Measurements from ENCODE around the gene CDC42EP4.
"Not testable (repeated sequence)": the region's sequence is repeated elsewhere in the genome, so short reads cannot be mapped to it uniquely, and the experiment has no call there.

The CDC42EP4 gene

DNA sequence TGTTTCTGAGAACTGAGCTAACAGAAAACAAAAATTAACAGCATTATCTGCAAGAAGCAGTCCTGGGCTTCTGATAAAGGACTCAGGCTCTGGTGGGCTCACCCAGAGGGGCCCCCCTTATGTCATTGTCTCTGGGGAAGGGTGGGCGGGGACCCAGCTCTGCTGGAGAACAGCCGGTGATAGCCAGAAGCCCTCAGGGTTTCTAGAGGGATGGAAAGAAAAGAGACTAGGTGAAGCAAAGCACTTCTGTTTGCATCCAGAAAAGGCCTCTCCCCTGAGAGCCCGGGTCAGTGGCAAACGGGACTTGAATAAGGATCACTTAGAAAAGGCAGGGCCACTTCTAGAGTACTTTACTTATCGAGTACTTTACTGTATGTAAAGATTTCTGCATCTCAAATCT is 7.0 kb upstream of the CDC42EP4 start:
- no peak for DNase-seq

- no peak for DNase-seq
These were observed 6.6 kb upstream of the CDC42EP4 start for GRCh38 chr17:73318427-73318813.

DNA sequence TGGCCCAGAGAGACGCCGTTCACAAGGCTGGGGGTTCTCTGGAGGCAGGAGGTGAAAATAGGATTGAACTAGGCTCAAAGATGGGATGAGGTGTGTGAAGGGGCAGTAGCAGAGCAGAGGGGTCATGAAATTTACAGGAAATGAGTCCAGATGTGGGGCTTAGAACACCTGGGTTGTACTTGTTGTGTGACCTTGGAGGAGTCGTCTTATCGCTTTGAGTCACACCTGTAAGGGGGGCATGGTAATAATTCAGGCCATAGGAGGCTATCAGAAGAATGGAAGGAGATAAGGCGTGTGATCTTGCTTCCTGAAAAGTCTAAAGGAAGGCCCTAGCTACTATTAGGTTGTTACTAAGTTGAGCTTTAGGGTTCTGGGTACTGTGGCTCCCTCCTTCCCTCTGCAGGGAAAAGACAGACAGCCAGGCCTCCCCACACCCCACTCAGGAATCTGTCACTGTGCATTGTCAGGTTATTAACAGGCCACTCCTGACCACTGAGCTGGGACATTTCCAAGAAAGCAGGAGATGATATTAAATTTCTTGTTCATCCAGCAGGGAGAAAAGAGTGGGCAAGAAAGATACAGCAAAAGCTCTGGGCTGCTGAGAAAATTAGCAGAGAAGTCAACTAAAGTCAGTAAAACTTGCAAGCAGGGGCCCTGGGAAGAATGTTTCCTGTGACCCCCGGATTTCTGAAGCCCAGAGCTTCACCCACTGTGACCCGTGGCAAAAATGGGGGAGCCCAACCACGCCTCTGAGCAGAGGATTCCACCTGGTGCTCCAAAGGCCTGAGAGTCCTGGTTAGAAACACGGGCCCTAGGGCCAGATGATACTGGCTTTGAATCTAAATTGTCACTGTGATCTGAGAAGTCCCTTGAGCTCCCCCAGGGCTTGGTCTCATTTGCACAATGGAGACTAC is 6.0 kb upstream of the CDC42EP4 start:
- DNase-seq = no peak

GRCh38 chr17:73316919-73317505 is 5.2 kb upstream of the CDC42EP4 start:
- no peak for DNase-seq

GRCh38 chr17:73315471-73315870 is 3.7 kb upstream of the CDC42EP4 start:
- DNase-seq = no peak

DNA sequence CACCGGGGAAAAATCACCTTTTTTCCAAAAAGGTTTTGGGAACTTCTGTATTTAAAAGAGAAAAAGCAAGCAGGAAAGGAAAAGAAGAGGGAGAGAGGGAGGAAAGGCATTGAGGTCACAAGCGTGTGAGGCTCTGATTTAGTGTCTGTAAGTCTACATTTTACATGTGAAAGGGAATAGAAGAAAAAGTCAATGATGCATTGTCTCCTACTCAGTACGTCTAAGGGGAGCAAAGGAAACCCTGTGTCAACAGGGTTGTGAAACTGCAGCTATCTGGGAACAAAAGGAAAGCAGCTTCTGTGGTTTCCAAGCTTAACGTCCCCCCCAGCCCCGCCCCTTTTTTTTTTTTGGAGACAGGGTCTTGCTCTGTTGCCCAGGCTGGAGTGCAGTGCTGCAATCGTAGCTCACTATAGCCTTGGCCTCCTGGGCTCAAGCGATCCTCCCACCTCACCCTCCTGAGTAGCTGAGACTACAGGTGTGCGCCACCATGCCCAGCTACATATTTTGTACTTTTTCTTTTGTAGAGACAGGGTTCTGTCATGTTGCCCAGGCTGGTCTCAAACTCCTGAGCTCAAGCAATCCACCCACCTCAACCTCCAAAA is 1.8 kb upstream of the CDC42EP4 start:
- DNase-seq = no peak

DNA sequence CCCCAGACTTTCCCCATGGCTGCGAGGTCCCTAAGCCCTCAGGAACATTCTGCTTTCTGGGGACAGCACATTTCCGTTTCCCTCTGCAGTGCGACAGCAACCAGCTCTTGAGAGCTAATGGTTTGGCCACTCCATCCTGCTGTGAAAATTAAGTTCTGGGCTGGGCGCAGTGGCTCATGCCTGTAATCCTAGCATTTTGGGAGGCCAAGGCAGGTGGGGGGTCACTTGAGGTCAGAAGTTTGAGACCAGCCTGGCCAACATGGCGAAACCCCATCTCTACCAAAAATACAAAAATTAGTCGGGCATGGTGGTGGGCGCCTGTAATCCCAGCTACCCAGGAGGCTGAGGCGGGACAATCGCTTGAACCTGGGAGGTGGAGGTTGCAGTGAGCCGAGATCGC is 1.1 kb upstream of the CDC42EP4 start:
- DNase-seq = not testable (repeated sequence)

GRCh38 chr17:73311428-73311780 is 397 bp downstream of the CDC42EP4 start:
- no peak for DNase-seq

DNA sequence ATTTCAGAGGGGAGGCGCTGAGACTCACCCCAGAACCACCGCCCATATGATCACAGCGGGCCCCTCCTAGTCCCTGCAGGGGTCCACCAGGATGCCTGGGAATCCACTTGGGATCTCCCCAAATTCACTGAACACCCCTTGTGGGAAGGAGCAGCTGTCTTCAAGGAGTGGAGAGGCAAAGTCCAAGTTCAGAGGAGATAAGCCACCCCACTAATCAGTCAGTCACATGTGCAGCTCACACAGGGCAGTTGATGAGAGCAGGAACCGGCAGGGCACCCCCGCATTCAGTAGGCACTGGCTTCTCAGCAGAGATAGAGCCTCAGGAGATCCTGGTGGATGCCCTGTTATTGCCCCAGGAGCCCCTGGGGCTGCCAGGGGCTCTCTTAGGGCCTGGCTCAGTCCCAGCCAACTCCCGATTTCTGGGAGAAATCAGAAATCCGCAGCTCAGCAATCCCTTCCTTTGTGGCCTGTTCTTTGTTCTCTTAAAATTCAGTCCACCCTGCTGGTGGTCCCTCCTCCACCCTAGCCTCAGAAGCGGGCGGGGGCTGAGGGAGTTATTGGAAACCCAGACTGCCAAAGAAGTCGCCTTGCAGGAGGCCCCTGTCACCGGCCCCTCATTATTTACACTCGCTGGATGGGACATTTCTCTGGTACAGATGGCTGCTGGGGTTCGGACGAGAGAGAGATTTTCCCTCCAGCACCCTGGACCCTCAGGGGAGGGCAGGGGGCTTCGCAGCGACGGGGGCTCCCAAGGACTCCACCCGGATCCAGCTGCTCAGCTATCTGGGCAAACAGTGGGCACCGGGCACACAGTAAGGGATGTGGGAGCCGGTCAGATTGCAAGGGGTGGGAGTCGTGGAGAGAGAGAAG is 1.8 kb downstream of the CDC42EP4 start:
- no peak for DNase-seq

GRCh38 chr17:73308959-73309358 is 2.8 kb downstream of the CDC42EP4 start:
- DNase-seq = not testable (repeated sequence)

DNA sequence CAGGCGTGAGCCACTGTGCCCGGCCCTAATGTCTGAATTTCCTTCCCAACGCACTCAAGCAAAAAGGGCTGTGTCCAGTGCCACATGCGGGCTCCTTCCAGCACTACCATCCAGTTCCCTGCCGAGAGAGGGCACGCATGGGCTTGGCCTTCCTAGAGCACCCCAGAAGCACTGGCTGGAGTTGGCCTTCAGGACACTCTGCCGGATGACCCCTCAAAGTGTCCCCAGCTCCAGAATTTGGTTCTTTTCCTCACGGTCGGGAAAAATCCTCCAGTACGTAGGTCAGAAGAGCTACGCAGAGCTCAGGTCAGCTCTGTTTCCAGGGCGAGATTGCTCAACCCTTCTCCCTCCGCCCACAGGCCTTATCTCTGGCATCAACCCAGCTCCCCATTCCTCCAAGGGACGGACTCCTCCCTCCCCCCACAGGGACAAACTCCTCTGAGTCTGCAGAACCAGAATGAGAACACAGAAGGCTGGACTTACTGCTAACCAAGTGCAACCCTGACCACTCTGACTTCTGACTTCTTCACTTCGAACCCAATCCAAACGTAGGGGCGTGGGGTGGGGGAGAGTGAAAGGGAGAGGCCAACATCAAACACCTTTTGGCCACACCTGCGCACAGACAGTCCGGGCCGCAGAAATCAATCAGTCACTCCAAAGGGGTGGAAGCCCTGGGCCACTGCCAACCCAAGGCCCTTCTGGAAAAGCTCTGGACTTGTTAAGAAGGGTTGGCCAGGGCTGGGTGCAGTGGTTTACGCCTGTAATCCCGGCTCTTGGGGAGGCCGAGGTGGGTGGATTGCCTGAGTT is 3.6 kb downstream of the CDC42EP4 start:
- no peak for DNase-seq

DNA sequence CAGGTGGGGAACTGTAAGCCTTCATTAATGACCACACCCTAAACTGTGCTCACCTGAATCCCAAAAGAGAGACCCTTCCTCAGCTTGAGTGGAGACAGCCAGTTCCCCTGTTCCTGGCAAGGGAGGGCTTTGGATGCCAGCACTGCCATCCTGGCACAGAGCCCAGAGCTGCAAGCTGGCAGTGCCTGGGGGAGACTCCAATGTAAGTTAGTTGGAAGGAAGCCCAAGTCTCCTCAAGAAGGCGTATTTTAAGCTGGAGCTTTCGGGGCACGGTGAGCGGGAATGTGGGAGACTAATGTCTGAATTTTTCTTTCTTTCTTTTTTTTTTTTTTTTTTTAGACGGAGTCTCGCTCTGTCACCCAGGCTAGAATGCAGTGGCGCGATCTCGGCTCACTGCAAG is 4.7 kb downstream of the CDC42EP4 start:
- DNase-seq = peak; percentile 14

DNA sequence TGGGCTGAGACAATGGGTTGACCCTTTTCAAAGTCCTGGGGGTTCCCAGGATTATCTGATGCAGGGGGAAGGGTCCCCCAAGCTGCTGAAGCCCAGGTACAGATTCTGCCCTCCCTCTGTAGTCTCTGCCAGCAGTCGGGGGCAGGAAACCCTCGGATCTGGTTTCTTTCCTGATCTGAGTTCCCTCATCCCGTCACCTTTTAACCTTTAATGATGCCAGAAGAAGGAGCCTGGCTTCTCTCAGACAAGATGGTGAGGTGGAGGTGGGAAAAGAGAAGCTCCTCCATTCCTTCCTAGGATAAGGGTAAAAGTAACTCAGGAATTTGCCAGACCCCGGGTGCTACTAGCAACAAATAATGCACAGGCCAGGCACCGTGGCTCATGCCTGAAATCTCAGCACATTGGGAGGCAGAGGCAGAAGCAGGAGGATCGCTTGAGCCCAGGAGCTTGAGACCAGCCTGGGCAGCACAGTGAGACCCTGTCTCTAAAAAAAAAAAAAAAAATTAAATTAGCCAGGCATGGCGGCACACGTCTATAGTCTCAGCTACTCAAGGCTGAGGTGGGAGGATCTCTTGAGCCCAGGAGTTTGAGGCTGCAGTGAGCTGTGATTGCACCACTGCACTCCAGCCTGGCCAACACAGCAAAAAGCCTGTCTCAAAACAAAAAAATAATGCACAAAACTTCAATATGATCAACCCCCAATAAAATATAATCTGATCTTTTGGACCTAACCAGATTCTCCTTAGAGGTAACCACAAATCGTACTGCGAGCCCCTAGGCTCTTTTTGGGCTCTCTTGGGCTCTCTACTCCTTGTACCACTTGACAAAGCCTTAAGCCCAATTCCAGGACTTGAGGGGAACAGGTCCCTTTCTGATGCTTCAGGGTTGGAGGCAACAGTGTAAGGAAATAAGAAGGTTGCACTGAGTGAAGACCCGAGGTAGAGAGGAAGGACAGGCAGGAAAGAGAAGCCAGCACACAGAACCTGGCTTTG is 5.7 kb downstream of the CDC42EP4 start:
- DNase-seq = no peak

- DNase-seq = no peak
These were observed 6.6 kb downstream of the CDC42EP4 start for GRCh38 chr17:73304971-73305812.

GRCh38 chr17:73304438-73304837 is 7.4 kb downstream of the CDC42EP4 start:
- DNase-seq = no peak

GRCh38 chr17:73302189-73302588 is 9.6 kb downstream of the CDC42EP4 start:
- DNase-seq = no peak

- DNase-seq = no peak
These were observed 10.4 kb downstream of the CDC42EP4 start for GRCh38 chr17:73301369-73301768.

GRCh38 chr17:73300392-73300791 is 11.4 kb downstream of the CDC42EP4 start:
- DNase-seq = no peak

DNA sequence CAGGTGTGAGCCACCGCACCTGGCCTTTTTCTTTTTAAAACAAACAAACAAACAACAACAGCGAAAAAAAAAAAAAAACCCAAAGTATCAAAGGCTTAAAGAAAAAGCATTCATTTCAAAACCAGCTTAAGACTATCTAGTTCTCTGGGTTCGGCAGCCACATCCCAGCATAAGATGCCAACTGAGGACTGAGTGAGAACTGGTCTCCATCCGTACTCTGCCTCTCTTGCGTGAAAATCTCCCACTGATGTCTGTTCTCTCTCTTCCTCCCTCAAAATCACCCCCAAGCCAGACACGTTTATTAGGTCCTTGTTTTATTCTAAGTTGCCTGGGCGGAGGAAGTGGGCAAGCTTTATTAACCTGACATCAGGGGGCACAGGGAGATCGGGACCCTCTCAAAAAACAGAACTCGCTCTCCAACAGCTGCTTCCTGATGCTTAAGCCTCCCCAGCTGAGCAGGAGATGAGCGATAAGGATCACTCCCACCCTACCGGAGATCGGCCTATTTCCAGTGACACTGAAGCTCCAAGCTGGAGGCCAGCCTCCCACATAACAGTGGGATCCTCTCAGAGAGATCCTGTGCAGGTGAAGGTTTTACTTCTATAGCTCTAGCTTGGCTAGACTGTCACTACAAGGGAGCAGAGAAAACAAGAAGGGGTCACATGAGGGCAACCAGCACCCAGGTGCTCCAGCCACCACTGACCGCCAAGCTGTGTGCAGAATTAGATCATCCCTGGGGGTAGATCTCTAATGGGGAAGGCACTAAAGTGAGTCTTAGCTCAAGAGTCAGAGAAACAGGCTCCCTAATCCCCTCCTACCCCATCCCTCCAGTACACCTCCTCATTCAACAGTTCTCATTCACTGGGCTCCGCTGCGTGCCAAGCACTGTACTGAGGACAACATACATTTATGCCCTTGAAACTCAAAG is 13.6 kb downstream of the CDC42EP4 start:
- no peak for DNase-seq

Measured in NCI-H446 treated with DMSO at 0.1 percent for 48 hours (cell line).